Ovary (tissue), 3 donors: ENCODE data around the gene CDH23.

ENCODE experiments used
- EP300 ChIP-seq: sonication (generic); formaldehyde crosslinking; IDR thresholded peaks from one replicate; pipeline ENCODE4 v1.6.1; 2017; ENCODE audit warnings: antibody characterized with exemption
- POLR2A ChIP-seq: fragments of 450-650 bp; IDR thresholded peaks from one replicate; pipeline ENCODE4 v1.6.1; 2017; ENCODE audit warnings: antibody characterized with exemption, mild to moderate bottlenecking, moderate library complexity
- TF ChIP-seq, protein P1 (sequence below), 3 donors: fragments of 450-650 bp in 2 of 3; fragments of 200-600 bp in 1 of 3; IDR thresholded peaks; one replicate each; pipeline versions ENCODE4 v1.5.1 to v1.8.0; 2016 to 2022; ENCODE audit warnings: antibody characterized with exemption in 3 of 3, mild to moderate bottlenecking in 1 of 3
- donor health status: DM: no; HTN: no; CAD: no.

DNA sequence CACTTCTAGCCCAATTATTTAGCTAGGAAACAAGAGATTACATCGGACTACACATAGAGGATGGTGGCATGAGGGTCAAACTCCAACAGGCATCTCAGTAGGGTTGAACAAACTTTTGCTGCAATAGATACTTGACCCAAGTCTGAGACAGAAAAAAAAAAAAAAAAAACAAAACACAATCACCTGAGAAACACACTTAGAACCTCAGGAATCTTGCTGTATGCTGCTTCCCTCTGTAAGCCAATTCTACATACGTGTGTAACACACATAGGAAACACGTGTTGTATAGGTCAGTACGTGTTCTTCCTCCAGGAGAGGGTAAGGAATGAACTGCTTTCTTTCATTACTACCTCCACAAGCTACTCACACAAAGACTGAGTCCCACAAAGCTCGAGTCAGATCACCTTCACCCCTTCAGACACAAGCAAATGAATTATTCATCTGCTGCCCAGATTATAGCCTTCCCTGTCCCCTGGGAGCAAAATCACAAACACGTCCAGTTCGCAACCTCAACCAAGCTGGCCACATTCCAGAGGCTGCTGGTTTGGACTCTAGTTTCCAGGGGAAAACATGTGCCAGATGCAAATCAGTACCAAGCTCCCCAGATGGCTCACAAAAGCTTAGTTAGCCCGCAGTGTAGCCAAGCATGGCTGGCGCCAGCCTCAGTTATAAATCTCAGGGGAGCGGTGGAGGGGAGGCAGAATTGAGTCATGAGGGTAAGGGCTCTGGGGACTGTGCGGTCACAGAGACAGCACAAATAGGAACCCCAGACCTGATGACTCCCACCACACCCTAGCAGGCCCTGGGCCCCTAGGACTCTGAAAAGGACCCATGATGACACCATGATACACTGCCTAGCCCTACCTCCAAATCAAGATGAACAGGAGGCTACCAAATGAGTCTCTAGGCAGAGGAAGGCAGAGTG, 439.2 kb downstream of the CDH23 start:
- TF ChIP-seq, protein P1, sequence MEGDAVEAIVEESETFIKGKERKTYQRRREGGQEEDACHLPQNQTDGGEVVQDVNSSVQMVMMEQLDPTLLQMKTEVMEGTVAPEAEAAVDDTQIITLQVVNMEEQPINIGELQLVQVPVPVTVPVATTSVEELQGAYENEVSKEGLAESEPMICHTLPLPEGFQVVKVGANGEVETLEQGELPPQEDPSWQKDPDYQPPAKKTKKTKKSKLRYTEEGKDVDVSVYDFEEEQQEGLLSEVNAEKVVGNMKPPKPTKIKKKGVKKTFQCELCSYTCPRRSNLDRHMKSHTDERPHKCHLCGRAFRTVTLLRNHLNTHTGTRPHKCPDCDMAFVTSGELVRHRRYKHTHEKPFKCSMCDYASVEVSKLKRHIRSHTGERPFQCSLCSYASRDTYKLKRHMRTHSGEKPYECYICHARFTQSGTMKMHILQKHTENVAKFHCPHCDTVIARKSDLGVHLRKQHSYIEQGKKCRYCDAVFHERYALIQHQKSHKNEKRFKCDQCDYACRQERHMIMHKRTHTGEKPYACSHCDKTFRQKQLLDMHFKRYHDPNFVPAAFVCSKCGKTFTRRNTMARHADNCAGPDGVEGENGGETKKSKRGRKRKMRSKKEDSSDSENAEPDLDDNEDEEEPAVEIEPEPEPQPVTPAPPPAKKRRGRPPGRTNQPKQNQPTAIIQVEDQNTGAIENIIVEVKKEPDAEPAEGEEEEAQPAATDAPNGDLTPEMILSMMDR (IDR thresholded peaks at IDR 0.05), result no peak
- TF ChIP-seq EP300 (no peak), POLR2A (no peak)
